GM12801 (cell line): ENCODE data around the gene NOC3L.

Experiments used
- CTCF ChIP-seq: IDR thresholded peaks from one replicate; pipeline ENCODE4 v1.5.1; 2011; ENCODE audit warnings: control low read depth; ENCODE audit not compliant: insufficient read length; ENCODE audit errors: extremely low read depth

NOC3L gene

DNA sequence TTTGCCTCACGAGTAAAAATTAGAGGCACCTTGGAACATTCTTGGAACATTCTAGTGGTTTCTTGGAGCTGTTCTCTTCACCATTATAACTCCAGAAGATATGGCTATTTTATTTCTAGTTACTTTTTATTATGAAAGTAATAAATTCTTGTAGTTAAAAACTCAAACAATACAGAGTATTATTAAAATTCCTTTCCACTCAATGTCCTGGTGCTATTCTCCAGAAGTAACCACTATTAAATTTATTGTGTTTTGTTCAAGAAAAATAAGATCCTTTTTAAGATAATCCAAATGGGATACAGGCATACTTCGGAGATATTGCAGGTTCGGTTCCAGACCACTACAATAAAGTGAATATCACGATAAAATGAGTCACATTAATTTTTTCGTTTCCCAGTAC, 68.6 kb downstream of the NOC3L start:
- no peak for TF ChIP-seq CTCF

GRCh38 chr10:94293354-94293753, 69.4 kb downstream of the NOC3L start:
- no peak for TF ChIP-seq CTCF

DNA sequence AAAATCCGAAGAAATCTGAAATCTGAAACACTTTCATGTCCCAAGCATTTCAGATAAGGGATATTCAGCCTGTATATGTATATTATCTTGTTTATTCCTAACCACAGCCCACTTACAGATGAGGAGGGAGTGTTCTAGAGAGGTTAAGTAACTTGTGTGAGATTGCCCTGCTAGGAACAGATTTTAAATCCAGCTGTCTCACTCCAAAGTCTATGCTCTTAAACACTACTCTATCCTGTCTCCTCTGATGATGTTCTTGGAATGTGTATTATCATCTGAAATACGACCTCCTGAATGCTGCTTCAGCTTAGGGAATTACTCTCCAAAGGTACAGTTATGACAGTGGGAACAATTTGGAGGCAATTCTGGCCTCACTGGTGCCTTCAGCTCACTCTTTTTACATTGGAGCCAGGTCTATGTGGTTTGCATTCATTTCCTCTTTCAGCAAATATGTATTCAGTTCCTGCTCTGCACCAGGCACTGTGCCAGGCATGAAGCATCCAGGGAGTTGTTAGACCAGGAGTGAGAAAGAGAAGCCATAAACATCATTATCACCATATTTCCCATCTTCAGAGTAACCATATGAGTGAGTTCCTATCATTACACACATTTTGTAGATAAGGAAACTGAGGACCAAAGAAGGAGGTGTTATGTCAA, 70.2 kb downstream of the NOC3L start:
- no peak for TF ChIP-seq CTCF

DNA sequence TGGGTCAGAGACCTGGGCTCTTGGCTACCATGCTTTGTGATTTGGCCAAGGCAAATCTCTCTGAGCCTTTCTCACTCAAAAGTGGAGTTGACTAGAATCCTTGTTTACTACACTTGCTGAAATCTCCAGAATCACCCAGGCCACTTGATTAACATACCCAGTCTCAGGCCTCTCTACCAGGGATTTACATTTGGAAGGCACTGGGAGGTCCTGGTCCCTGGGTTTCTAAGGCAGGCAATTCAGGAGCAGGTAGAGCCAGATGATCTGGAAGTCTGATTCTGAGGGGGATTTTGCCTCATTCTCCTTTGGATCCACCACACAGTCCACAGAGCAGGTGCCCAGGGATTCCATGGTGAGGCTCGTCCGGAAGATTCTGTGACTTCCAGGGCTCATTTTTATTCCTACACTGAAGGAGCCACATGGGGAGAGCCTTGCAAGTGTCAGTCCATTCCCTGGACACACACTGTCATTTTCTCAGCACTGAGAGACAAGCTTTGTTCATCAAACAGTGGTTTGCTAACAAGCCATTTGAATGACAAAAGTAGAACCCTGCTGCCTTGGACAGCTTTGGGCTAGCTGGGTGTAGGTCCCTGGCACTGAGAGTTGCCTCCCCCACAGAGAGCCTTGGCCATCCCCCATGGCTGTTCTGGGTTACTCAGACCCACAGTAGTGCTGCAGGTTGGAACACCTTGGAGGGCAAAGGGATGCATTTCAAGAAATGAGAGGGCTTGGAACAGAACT, 74.2 kb downstream of the NOC3L start:
- TF ChIP-seq CTCF = no peak

DNA sequence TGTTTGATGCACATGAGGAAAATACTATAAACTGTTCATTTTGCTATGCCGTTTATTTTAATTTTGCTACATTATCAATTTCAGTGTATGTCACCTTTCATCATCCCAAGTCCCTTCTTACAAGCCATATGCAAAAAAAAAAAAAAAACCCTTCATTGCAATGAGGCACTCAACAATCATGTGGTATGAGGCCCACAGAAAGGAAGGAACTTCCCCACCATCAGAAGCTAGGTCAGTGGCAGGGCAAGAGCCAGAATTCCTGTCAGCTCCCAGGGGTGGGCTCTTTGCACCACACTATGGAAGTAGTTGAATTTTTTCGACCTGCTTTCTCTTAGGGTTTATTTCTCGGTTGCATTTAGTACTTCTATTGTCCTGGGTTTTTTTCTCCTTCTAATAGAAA, 75.4 kb downstream of the NOC3L start:
- TF ChIP-seq CTCF = no peak

DNA sequence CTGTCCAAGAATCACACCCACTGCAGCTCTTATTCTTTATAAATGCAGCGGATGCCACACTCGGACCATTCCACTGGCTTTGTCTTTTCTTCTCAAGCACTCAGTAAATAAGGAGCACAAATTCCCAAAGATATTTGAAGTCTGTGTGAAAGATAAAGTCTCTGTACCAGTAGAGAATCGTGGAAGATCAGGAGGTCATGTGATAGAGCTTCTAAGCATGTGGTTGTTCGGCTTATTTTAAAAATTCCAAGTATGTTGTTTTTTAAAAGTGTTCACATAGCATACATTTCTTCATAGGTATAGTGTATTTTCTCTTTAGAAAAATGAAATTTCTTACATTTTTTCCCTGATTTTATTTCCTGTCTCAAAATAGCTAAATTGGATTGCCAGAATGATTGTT, 75.8 kb downstream of the NOC3L start:
- TF ChIP-seq CTCF = no peak

GRCh38 chr10:94285271-94285670, 77.5 kb downstream of the NOC3L start:
- TF ChIP-seq CTCF = no peak
